ENCODE measurements around the gene CNGA2.
"Not testable (repeated sequence)": the region's sequence is repeated elsewhere in the genome, so short reads cannot be mapped to it uniquely, and the experiment has no call there.

The CNGA2 gene

GRCh38 chrX:151734446-151734845 is at the start of gene CNGA2:
Gene CNGA2 (plus strand): TSS chrX:151734746. CDS start chrX:151738484, 3,738 bp downstream.
- Histone ChIP-seq H3K4me1 (peaks cover 0 to 21% (median 15%) of the 10 kb centered on the region in 10 experiments; a peak in 13 of 20 replicates), H3K4me2 (no peak within 1 kb of the TSS; a peak in 1 of 22 replicates), H3K36me3 (no peaks in the 10 kb centered on the region), H3K27me3 (peaks cover 87 to 97% (median 93%) of the 10 kb centered on the region in 11 experiments), H4K20me1 (peaks cover 0 to 7% (median 0%) of the 10 kb centered on the region in 11 experiments; a peak in 3 of 22 replicates), H3K27ac (no peak within 1 kb of the TSS), H3K9ac (no peak within 1 kb of the TSS), H3K4me3 (no peak within 1 kb of the TSS), H3K9me3 (replicated peaks in 1 of 11) (no peaks in the 10 kb centered on the region)
- TF ChIP-seq Cebpa-rat (IDR thresholded peaks at IDR 0.05), result no peak

GRCh38 chrX:151687635-151688034 is 46.9 kb upstream of the CNGA2 start:
- H3K36me3 ChIP-seq, result no peaks in the 10 kb centered on the region
- H3K4me1 ChIP-seq, result no peaks in the 10 kb centered on the region
- peaks cover 0 to 3% (median 0%) of the 10 kb centered on the region in 11 experiments; a peak in 1 of 22 replicates for H4K20me1 ChIP-seq
- H3K4me3 ChIP-seq, result no peak overlapping the region
- H3K4me2 ChIP-seq, result no peak overlapping the region
- TF ChIP-seq Cebpa-rat (IDR thresholded peaks at IDR 0.05), result no peak
- H3K9ac ChIP-seq, result no peak overlapping the region
- peaks cover 69 to 100% (median 98%) of the 10 kb centered on the region in 11 experiments for H3K27me3 ChIP-seq
- H3K9me3 ChIP-seq (replicated peaks in 1 of 11), result 0 out of 22 replicates have a peak, but pooled peaks cover 0 to 2% (median 0%) of the 10 kb centered on the region in 11 experiments
- no peak overlapping the region for H3K27ac ChIP-seq

GRCh38 chrX:151688695-151689094 is 45.9 kb upstream of the CNGA2 start:
- no peak for TF ChIP-seq Cebpa-rat (IDR thresholded peaks at IDR 0.05)

GRCh38 chrX:151692825-151693224 is 41.7 kb upstream of the CNGA2 start:
- peaks cover 0 to 24% (median 7%) of the 10 kb centered on the region in 11 experiments; a peak in 12 of 22 replicates for H3K9me3 ChIP-seq (replicated peaks in 1 of 11)
- H3K4me2 ChIP-seq, result no peak overlapping the region
- no peak overlapping the region for H3K27ac ChIP-seq
- H3K4me1 ChIP-seq, result no peaks in the 10 kb centered on the region
- no peaks in the 10 kb centered on the region for H3K36me3 ChIP-seq
- H3K27me3 ChIP-seq, result peaks cover 25 to 76% (median 69%) of the 10 kb centered on the region in 11 experiments; a peak in 21 of 22 replicates
- no peak overlapping the region for H3K4me3 ChIP-seq
- H4K20me1 ChIP-seq, result peaks cover 0 to 3% (median 0%) of the 10 kb centered on the region in 11 experiments; a peak in 1 of 22 replicates
- TF ChIP-seq Cebpa-rat (IDR thresholded peaks at IDR 0.05), result no peak
- no peak overlapping the region for H3K9ac ChIP-seq

More at GRCh38 chrX:151688695-151689094, 45.9 kb upstream of the CNGA2 start:
- H3K4me1 ChIP-seq, result no peaks in the 10 kb centered on the region
- H3K36me3 ChIP-seq, result no peaks in the 10 kb centered on the region
- peaks cover 0 to 3% (median 0%) of the 10 kb centered on the region in 11 experiments; a peak in 1 of 22 replicates for H4K20me1 ChIP-seq
- peaks cover 0 to 7% (median 0%) of the 10 kb centered on the region in 11 experiments; a peak in 4 of 22 replicates for H3K9me3 ChIP-seq (replicated peaks in 1 of 11)
- H3K27ac ChIP-seq, result no peak overlapping the region
- H3K9ac ChIP-seq, result no peak overlapping the region
- no peak overlapping the region for H3K4me3 ChIP-seq
- H3K4me2 ChIP-seq, result no peak overlapping the region
- H3K27me3 ChIP-seq, result peaks cover 59 to 100% (median 97%) of the 10 kb centered on the region in 11 experiments

- H3K36me3 ChIP-seq, result no peaks in the 10 kb centered on the region
- H3K9me3 ChIP-seq (replicated peaks in 1 of 11), result peaks cover 0 to 24% (median 7%) of the 10 kb centered on the region in 11 experiments; a peak in 12 of 22 replicates
- peaks cover 0 to 3% (median 0%) of the 10 kb centered on the region in 11 experiments; a peak in 3 of 22 replicates for H4K20me1 ChIP-seq
- TF ChIP-seq Cebpa-rat (IDR thresholded peaks at IDR 0.05), result no peak
- peaks cover 27 to 76% (median 69%) of the 10 kb centered on the region in 11 experiments; a peak in 21 of 22 replicates for H3K27me3 ChIP-seq
- H3K9ac ChIP-seq, result no peak overlapping the region
- H3K27ac ChIP-seq, result no peak overlapping the region
- H3K4me1 ChIP-seq, result no peaks in the 10 kb centered on the region
- no peak overlapping the region for H3K4me3 ChIP-seq
- no peak overlapping the region for H3K4me2 ChIP-seq
Observed at GRCh38 chrX:151694121-151694520, 40.4 kb upstream of the CNGA2 start.

GRCh38 chrX:151694661-151695582 is 39.6 kb upstream of the CNGA2 start, which contains the start of gene PRRG3:
Gene PRRG3 (plus strand): TSS chrX:151695458. CDS start chrX:151698815, 3,357 bp downstream.
- peaks cover 0 to 3% (median 0%) of the 10 kb centered on the region in 11 experiments; a peak in 3 of 22 replicates for H4K20me1 ChIP-seq
- no peak within 1 kb of the TSS for H3K4me3 ChIP-seq
- no peaks in the 10 kb centered on the region for H3K36me3 ChIP-seq
- TF ChIP-seq Cebpa-rat (IDR thresholded peaks at IDR 0.05), result no peak
- no peak within 1 kb of the TSS for H3K9ac ChIP-seq
- H3K4me2 ChIP-seq, result no peak within 1 kb of the TSS
- H3K9me3 ChIP-seq (replicated peaks in 1 of 11), result peaks cover 0 to 24% (median 7%) of the 10 kb centered on the region in 11 experiments; a peak in 12 of 22 replicates
- H3K27me3 ChIP-seq, result peaks cover 29 to 76% (median 69%) of the 10 kb centered on the region in 11 experiments
- H3K4me1 ChIP-seq, result no peaks in the 10 kb centered on the region
- H3K27ac ChIP-seq, result no peak within 1 kb of the TSS

- Histone ChIP-seq H3K9ac (no peak overlapping the region), H3K4me2 (no peak overlapping the region), H3K27ac (no peak overlapping the region), H3K4me3 (no peak overlapping the region), H3K9me3 (replicated peaks in 1 of 11) (peaks cover 0 to 24% (median 7%) of the 10 kb centered on the region in 11 experiments; a peak in 12 of 22 replicates), H4K20me1 (peaks cover 0 to 3% (median 0%) of the 10 kb centered on the region in 11 experiments; a peak in 3 of 22 replicates), H3K27me3 (peaks cover 31 to 76% (median 69%) of the 10 kb centered on the region in 11 experiments), H3K4me1 (no peaks in the 10 kb centered on the region), H3K36me3 (no peaks in the 10 kb centered on the region)
- no peak for TF ChIP-seq Cebpa-rat (IDR thresholded peaks at IDR 0.05)
Observed at GRCh38 chrX:151695583-151696340, 38.8 kb upstream of the CNGA2 start.

GRCh38 chrX:151697082-151697481 is 37.5 kb upstream of the CNGA2 start:
- H3K4me3 ChIP-seq, H4K20me1 ChIP-seq, H3K4me1 ChIP-seq, H3K9ac ChIP-seq, H3K27ac ChIP-seq, H3K36me3 ChIP-seq, H3K4me2 ChIP-seq: not testable (repeated sequence)
- Histone ChIP-seq H3K27me3 (peaks cover 43 to 76% (median 69%) of the 10 kb centered on the region in 11 experiments), H3K9me3 (replicated peaks in 1 of 11) (peaks cover 0 to 24% (median 7%) of the 10 kb centered on the region in 11 experiments; a peak in 12 of 22 replicates)

All from BLaER1 treated with 17β-estradiol and CSF1 and Interleukin-3, amounts not matched to agents 10 nM and 100 nM (cell line).